H9 (cell line): ENCODE data around the gene BLOC1S1. TPM values are rescaled to one million over a fixed set of nuclear protein-coding genes. Genes with fewer than 3 reads are reported as not detected.

ENCODE experiments used
- DNase-seq: peaks from one replicate; pipeline ENCODE4 v3.0.0-alpha.2; 2017
- H2AFZ ChIP-seq: one replicate; pipeline ENCODE4 v1.6.1; 2013; ENCODE audit warnings: mild to moderate bottlenecking, low read length, control low read depth, moderate library complexity
- H2AK5ac ChIP-seq: 2 replicates; pipeline ENCODE4 v1.6.1; 2013; ENCODE audit warnings: low read length, control low read depth, mixed read lengths; ENCODE audit not compliant: insufficient read length
- H2BK120ac ChIP-seq: one replicate; pipeline ENCODE4 v1.6.1; 2013; ENCODE audit warnings: low read depth, mild to moderate bottlenecking, low read length, control low read depth, inconsistent platforms; ENCODE audit not compliant: poor library complexity, severe bottlenecking
- H2BK12ac ChIP-seq: 2 replicates; pipeline ENCODE4 v1.6.1; 2013; ENCODE audit warnings: low read length, control low read depth, mixed read lengths, low read depth; ENCODE audit not compliant: insufficient read length
- H2BK15ac ChIP-seq: 2 replicates; pipeline ENCODE4 v1.6.1; 2013; ENCODE audit warnings: low read depth, low read length, control low read depth
- H2BK20ac ChIP-seq: one replicate; pipeline ENCODE4 v1.6.1; 2013; ENCODE audit warnings: low read depth, mild to moderate bottlenecking, low read length, control low read depth, inconsistent platforms; ENCODE audit not compliant: poor library complexity, severe bottlenecking
- H2BK5ac ChIP-seq: 2 replicates; pipeline ENCODE4 v1.6.1; 2013; ENCODE audit warnings: low read length, control low read depth, mixed read lengths; ENCODE audit not compliant: insufficient read length
- H3K14ac ChIP-seq: 2 replicates; pipeline ENCODE4 v1.6.1; 2013; ENCODE audit warnings: low read length, control low read depth; ENCODE audit not compliant: insufficient read depth
- H3K18ac ChIP-seq: 2 replicates; pipeline ENCODE4 v1.6.1; 2013; ENCODE audit warnings: low read depth, mild to moderate bottlenecking, mixed read lengths, low read length, control low read depth; ENCODE audit not compliant: insufficient read length
- H3K23ac ChIP-seq: 2 replicates; pipeline ENCODE4 v1.6.1; 2013; ENCODE audit warnings: low read length, control low read depth, mixed read lengths, low read depth; ENCODE audit not compliant: insufficient read length
- H3K23me2 ChIP-seq: 2 replicates; pipeline ENCODE4 v1.6.1; 2013; ENCODE audit warnings: low read depth, mild to moderate bottlenecking, mixed read lengths, low read length, control low read depth; ENCODE audit not compliant: insufficient read length, poor library complexity, severe bottlenecking
- H3K27ac ChIP-seq: 2 replicates; pipeline ENCODE4 v1.5.1; 2013; ENCODE audit warnings: low read length, control low read depth, mixed read lengths, low read depth; ENCODE audit not compliant: insufficient read length
- H3K27me3 ChIP-seq: 2 replicates; pipeline ENCODE4 v1.6.1; 2013; ENCODE audit warnings: low read length, control low read depth, inconsistent platforms; ENCODE audit not compliant: insufficient read depth
- H3K4ac ChIP-seq: 2 replicates; pipeline ENCODE4 v1.6.1; 2013; ENCODE audit warnings: low read depth, mild to moderate bottlenecking, control low read depth, inconsistent platforms, low read length, moderate library complexity
- H3K4me1 ChIP-seq: 2 replicates; pipeline ENCODE4 v1.6.1; 2013; ENCODE audit warnings: low read length, control low read depth, inconsistent platforms; ENCODE audit not compliant: insufficient read depth
- H3K4me2 ChIP-seq: 2 replicates; pipeline ENCODE4 v1.6.1; 2013; ENCODE audit warnings: low read length, control low read depth, mixed read lengths; ENCODE audit not compliant: insufficient read length, insufficient read depth
- H3K56ac ChIP-seq: 2 replicates; pipeline ENCODE4 v1.6.1; 2013; ENCODE audit warnings: low read depth, mild to moderate bottlenecking, mixed read lengths, low read length, control low read depth; ENCODE audit not compliant: insufficient read length
- H3K79me1 ChIP-seq: 2 replicates; pipeline ENCODE4 v1.6.1; 2013; ENCODE audit warnings: low read depth, mild to moderate bottlenecking, moderate library complexity, low read length, control low read depth, inconsistent platforms; ENCODE audit not compliant: insufficient read depth, poor library complexity, severe bottlenecking
- H3K79me2 ChIP-seq: 2 replicates; pipeline ENCODE4 v1.6.1; 2013; ENCODE audit warnings: low read length, control low read depth, inconsistent platforms; ENCODE audit not compliant: insufficient read depth
- H3K9ac ChIP-seq: 2 replicates; pipeline ENCODE4 v1.6.1; 2013; ENCODE audit warnings: low read length, control low read depth, mixed read lengths; ENCODE audit not compliant: insufficient read length; ENCODE audit errors: extremely low read depth
- H3K9me3 ChIP-seq: one replicate; pipeline ENCODE4 v1.6.1; 2013; ENCODE audit warnings: low read depth, low read length, inconsistent platforms; ENCODE audit not compliant: control insufficient read depth
- H3T11ph ChIP-seq: one replicate; pipeline ENCODE4 v1.6.1; 2013; ENCODE audit warnings: mild to moderate bottlenecking, low read length, control low read depth, inconsistent platforms
- H4K20me1 ChIP-seq: one replicate; pipeline ENCODE4 v1.6.1; 2013; ENCODE audit not compliant: control insufficient read depth, insufficient read length, insufficient read depth
- H4K5ac ChIP-seq: 2 replicates; pipeline ENCODE4 v1.6.1; 2013; ENCODE audit warnings: low read depth, mild to moderate bottlenecking, mixed read lengths, low read length, control low read depth; ENCODE audit not compliant: insufficient read length
- H4K8ac ChIP-seq: replicated peaks from 2 replicates; pipeline ENCODE4 v1.6.1; 2013; ENCODE audit warnings: low read length, control low read depth, mixed read lengths, low read depth; ENCODE audit not compliant: insufficient read length
- H4K91ac ChIP-seq: 2 replicates; pipeline ENCODE4 v1.6.1; 2013; ENCODE audit warnings: low read depth, mild to moderate bottlenecking, moderate library complexity, mixed read lengths, low read length, control low read depth; ENCODE audit not compliant: insufficient read length
- H3K27ac Mint-ChIP-seq, 3 experiments: 2 replicates in 2 of 3; 3 replicates in 1 of 3; pipeline ENCODE4 v1.8.0; 2020 to 2021; ENCODE audit warnings: mixed read lengths in 3 of 3, mild to moderate bottlenecking in 1 of 3, moderate library complexity in 1 of 3
- H3K27me3 Mint-ChIP-seq: 2 replicates; pipeline ENCODE4 v1.8.0; 2021; ENCODE audit warnings: low read depth, mild to moderate bottlenecking, moderate library complexity, mixed read lengths
- H3K36me3 Mint-ChIP-seq, 3 experiments: 2 replicates in 2 of 3; 3 replicates in 1 of 3; pipeline ENCODE4 v1.8.0; 2020 to 2021; ENCODE audit warnings: low read depth in 3 of 3, mixed read lengths in 3 of 3; ENCODE audit not compliant: insufficient read depth in 1 of 3
- H3K4me1 Mint-ChIP-seq, 2 experiments: 2 replicates each; pipeline ENCODE4 v1.8.0; 2020; ENCODE audit warnings: mixed read lengths in 2 of 2
- H3K4me3 Mint-ChIP-seq, 2 experiments: 2 replicates in 1 of 2; 3 replicates in 1 of 2; pipeline ENCODE4 v1.8.0; 2020 to 2021; ENCODE audit warnings: mild to moderate bottlenecking in 2 of 2, mixed read lengths in 2 of 2, moderate library complexity in 1 of 2
- H3K9me3 Mint-ChIP-seq, 2 experiments: 2 replicates in 1 of 2; 3 replicates in 1 of 2; pipeline ENCODE4 v1.8.0; 2020; ENCODE audit warnings: mild to moderate bottlenecking in 2 of 2, mixed read lengths in 2 of 2, moderate library complexity in 1 of 2
- CTCF ChIP-seq: fragments of 200-600 bp; sonication (generic); conservative IDR thresholded peaks from 3 replicates; pipeline ENCODE4 v1.8.0; 2021; ENCODE audit warnings: antibody characterized with exemption, mild to moderate bottlenecking
- WGBS: extraction: QIAGEN DNeasy Blood & Tissue Kit; methylation state at CpG from one replicate; pipeline ENCODE4 v1.1.7; 2013; ENCODE audit warnings: missing lambda C conversion rate, low lambda C conversion rate, mixed read lengths; ENCODE audit not compliant: insufficient read length; ENCODE audit errors: extremely low coverage; 5-methylcytosine and 5-hydroxymethylcytosine counted together
- total RNA-seq: library from RNA; stranded (reverse); gene quantifications from 2 replicates; pipeline ENCODE4 v1.2.1, GENCODE V29; 2021

BLOC1S1 gene
- total RNA-seq, 1 experiment from 2014 or later, result 108 TPM

DNA sequence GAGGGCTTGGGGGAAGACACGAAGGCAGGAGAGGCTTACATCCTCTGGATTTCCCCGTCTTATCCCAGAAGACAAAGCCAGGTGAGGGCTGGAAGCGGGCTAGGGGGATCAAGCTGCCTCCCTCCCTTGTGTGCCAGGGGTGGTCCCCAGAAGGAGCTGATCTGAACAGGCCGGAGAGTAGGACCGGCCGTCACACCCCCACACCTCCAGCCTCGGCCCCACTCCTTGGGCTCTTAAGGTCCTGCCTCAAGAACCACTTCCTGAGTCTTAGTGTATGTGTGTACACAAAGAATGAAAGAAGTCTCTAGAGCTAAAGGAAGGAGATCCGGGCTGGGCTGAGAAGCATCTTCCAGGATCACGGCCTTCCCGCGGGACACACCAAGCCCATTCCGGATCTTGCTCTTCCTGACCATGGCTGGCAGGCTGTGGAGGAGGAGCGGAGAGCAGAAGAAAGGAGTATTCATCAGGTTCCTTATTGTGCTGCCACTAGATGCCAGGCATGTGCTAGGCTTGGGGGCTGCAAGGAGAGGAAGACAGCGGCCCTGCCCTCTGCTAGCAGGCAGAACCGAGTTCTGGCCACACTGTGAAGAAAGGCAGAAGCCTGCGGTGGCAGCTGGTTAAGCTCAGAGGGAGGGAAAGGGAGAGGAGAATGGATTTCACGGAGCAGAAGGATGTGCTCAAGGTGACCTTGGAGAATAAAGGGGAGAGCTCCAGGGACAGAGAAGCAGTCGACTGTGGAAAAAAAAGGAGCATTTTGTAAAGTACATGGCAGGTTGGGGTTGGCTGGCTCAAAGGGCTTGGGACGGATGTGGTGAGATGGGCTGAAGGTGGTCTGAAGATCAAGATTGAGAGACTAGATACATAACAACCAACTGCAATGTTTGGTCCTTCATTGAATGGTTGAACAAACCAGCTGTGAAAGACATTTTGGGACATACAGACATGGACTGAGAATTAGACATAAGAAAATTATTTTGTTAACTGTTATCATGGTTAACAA lies 14.3 kb downstream of the BLOC1S1 start:
- no peak overlapping the region for H3K27ac ChIP-seq
- H2BK15ac ChIP-seq, result no peak overlapping the region
- no peak overlapping the region for H3K56ac ChIP-seq
- no peak overlapping the region for H4K5ac ChIP-seq
- no peaks in the 10 kb centered on the region for H4K20me1 ChIP-seq
- H4K91ac ChIP-seq, result no peak overlapping the region
- no peak for TF ChIP-seq CTCF
- H4K8ac ChIP-seq, result no peak overlapping the region
- H3K27me3 Mint-ChIP-seq, result no peaks in the 10 kb centered on the region; the same call in 1 of the 2 replicates
- peaks cover 32 to 34% of the 10 kb centered on the region in 2 experiments for H3K4me1 Mint-ChIP-seq
- peak overlapping the region; percentile 54 for H3K4me2 ChIP-seq
- no peak overlapping the region for H2AFZ ChIP-seq
- DNase-seq, result peak; percentile 66
- peaks cover 3% of the 10 kb centered on the region; the same call in 1 of the 2 replicates for H3K4me1 ChIP-seq
- H3T11ph ChIP-seq, result no peak overlapping the region
- H3K18ac ChIP-seq, result peak overlapping the region; percentile 4
- no peak overlapping the region for H2BK120ac ChIP-seq
- H3K4me3 Mint-ChIP-seq, result peak overlapping the region; percentile 89 to 93
- no peaks in the 10 kb centered on the region; a peak in 1 of 5 replicates for H3K9me3 Mint-ChIP-seq
- H3K27me3 ChIP-seq, result no peaks in the 10 kb centered on the region
- no peak overlapping the region for H3K14ac ChIP-seq
- peak overlapping the region; percentile 35 to 96 (median 78); a peak in 6 of 7 replicates for H3K27ac Mint-ChIP-seq
- peaks cover 14% of the 10 kb centered on the region for H3K23me2 ChIP-seq
- H3K23ac ChIP-seq, result no peak overlapping the region
- H2BK5ac ChIP-seq, result no peak overlapping the region
- H3K4ac ChIP-seq, result no peak overlapping the region
- H3K79me1 ChIP-seq, result peaks cover 7% of the 10 kb centered on the region
- peaks cover 7% of the 10 kb centered on the region; the same call in 1 of the 2 replicates for H3K79me2 ChIP-seq
- WGBS, result no CpG with 5 or more reads among the region's 19 CpGs
- no peak overlapping the region for H2AK5ac ChIP-seq
- H3K36me3 Mint-ChIP-seq, result peaks cover 18 to 24% (median 24%) of the 10 kb centered on the region in 3 experiments; a peak in 6 of 7 replicates
- H2BK12ac ChIP-seq, result no peak overlapping the region
- no peak overlapping the region for H2BK20ac ChIP-seq
- H3K9me3 ChIP-seq, result no peaks in the 10 kb centered on the region
- H3K9ac ChIP-seq, result peak overlapping the region; percentile 11
